Measurements from ENCODE around the gene FURIN. TPM values are rescaled to one million over a fixed set of nuclear protein-coding genes. Genes with fewer than 3 reads are reported as not detected.
"Not testable (repeated sequence)": the region's sequence is repeated elsewhere in the genome, so short reads cannot be mapped to it uniquely, and the experiment has no call there.

Gene FURIN
- total RNA-seq, 1 donor from 2014 or later = 42.7 TPM

DNA sequence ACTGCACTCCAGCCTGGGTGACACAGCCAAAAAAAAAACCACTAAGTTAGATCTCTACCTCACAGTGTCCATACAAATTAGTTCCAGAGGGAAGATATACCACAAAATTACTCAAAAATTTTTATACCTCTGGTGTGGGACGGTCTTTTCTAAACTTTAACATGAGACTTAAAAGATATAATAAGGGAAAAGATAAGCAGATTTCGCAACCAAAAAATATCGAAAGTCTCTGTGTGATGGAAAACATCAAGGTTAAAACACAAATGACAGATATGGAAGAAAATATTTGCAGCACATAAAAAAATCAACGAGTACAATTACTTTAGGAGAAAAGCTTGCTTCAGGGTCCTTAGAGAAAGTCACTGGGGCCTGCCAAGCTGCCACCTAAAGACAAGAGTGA is 53.5 kb downstream of the FURIN start:
- Histone ChIP-seq H3K4me3 (no peak overlapping the region), H3K27ac (replicated peaks) (no peak overlapping the region), H3K4me1 (peaks cover 37% of the 10 kb centered on the region), H3K9me3 (replicated peaks) (no peaks in the 10 kb centered on the region), H3K27me3 (ENCODE audit: low read depth) (no peaks in the 10 kb centered on the region), H3K36me3 (peaks cover 50% of the 10 kb centered on the region)
- intact Hi-C loops (cut with micrococcal nuclease) = no loop called here
- TF ChIP-seq CTCF (IDR thresholded peaks at IDR 0.05; ENCODE audit: borderline replicate concordance) = no peak
- DNase-seq = no peak

- Histone ChIP-seq H3K4me1 (peaks cover 27% of the 10 kb centered on the region), H3K27ac (replicated peaks) (peak overlapping the region; percentile 12), H3K36me3 (peaks cover 41% of the 10 kb centered on the region)
- H3K9me3 ChIP-seq (replicated peaks); DNase-seq; intact Hi-C loops (cut with micrococcal nuclease); H3K4me3 ChIP-seq; H3K27me3 ChIP-seq (ENCODE audit: low read depth): not testable (repeated sequence)
These were observed 54.4 kb downstream of the FURIN start for GRCh38 chr15:90922712-90923322.

DNA sequence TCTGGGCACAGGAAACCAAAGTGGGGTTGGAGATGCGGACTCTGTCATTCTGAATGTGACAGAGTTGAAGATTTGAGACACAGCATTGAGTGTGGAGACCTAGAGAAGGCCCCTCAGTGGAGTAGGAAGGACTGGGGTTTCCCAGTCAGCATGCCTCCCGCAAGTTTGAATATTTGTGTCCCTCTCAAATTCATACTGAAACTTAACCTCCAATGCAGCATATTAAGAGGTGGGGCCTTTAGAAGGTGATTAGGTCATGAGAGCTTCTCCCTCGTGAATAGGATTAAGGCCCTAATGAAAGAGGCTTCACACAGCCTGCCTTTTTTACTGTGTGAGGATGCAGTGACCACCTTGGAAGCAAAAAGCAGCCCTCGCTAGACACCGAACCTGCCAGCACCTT is 56.0 kb downstream of the FURIN start:
- Histone ChIP-seq H3K4me1 (peaks cover 19% of the 10 kb centered on the region), H3K4me3 (no peak overlapping the region), H3K9me3 (replicated peaks) (no peaks in the 10 kb centered on the region), H3K36me3 (peaks cover 25% of the 10 kb centered on the region), H3K27me3 (ENCODE audit: low read depth) (no peaks in the 10 kb centered on the region), H3K27ac (replicated peaks) (no peak overlapping the region)
- TF ChIP-seq CTCF (IDR thresholded peaks at IDR 0.05; ENCODE audit: borderline replicate concordance) = no peak
- no peak for DNase-seq
- intact Hi-C loops (cut with micrococcal nuclease) = no loop called here

- H3K27ac ChIP-seq (replicated peaks); intact Hi-C loops (cut with micrococcal nuclease); H3K27me3 ChIP-seq (ENCODE audit: low read depth); H3K9me3 ChIP-seq (replicated peaks); DNase-seq; H3K4me3 ChIP-seq; H3K36me3 ChIP-seq: not testable (repeated sequence)
- peaks cover 24% of the 10 kb centered on the region for H3K4me1 ChIP-seq
These were observed 58.4 kb downstream of the FURIN start for GRCh38 chr15:90926766-90927165.

DNA sequence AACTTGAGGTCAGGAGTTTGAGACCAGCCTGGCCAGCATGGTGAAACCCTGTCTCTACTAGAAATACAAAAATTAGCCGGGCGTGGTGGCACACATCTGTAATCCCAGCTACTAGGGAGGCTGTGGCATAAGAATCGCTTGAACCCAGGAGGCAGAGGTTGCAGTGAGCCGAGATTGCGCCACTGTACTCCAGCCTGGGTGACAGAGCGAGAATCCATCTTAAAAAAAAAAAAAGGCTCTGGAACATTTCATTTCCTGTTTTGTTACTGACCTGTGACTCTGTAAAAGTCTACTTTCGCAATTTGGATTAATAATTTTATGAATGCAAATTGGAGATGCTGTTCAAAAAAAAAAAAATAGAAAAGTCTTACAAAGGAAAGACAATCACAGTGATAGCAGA is 59.7 kb downstream of the FURIN start:
- H3K27me3 ChIP-seq (ENCODE audit: low read depth); H3K9me3 ChIP-seq (replicated peaks); H3K4me3 ChIP-seq; intact Hi-C loops (cut with micrococcal nuclease); H3K27ac ChIP-seq (replicated peaks); DNase-seq; H3K36me3 ChIP-seq: not testable (repeated sequence)
- H3K4me1 ChIP-seq = peaks cover 36% of the 10 kb centered on the region

GRCh38 chr15:90929246-90930019 is 61.0 kb downstream of the FURIN start:
- intact Hi-C loops (cut with micrococcal nuclease) = no loop called here
- H3K36me3 ChIP-seq = no peaks in the 10 kb centered on the region
- H3K27me3 ChIP-seq (ENCODE audit: low read depth) = no peaks in the 10 kb centered on the region
- DNase-seq = no peak
- H3K4me3 ChIP-seq = peak overlapping the region; percentile 79
- H3K4me1 ChIP-seq = peaks cover 45% of the 10 kb centered on the region
- TF ChIP-seq CTCF (IDR thresholded peaks at IDR 0.05; ENCODE audit: borderline replicate concordance) = no peak
- H3K27ac ChIP-seq (replicated peaks) = peak overlapping the region; percentile 95
- H3K9me3 ChIP-seq (replicated peaks) = no peaks in the 10 kb centered on the region

Measured in left ventricle myocardium inferior (tissue), 1 donor.